Glomerular visceral epithelial cell (primary cell): ENCODE results near the gene WFDC2.

Experiments
- DNase-seq: peaks from one replicate; pipeline ENCODE4 v3.0.0-alpha.2; 2016; ENCODE audit errors: extremely low spot score

The WFDC2 gene

GRCh38 chr20:45469336-45470261 lies at the start of gene WFDC2:
Gene WFDC2 (plus strand): TSS chr20:45469753. CDS start chr20:45469782, 29 bp downstream.
- DNase-seq = no peak

- no peak for DNase-seq
Observed at GRCh38 chr20:45420125-45420524, 49.4 kb upstream of the WFDC2 start.

- DNase-seq = no peak
Observed at GRCh38 chr20:45423700-45424099, 45.9 kb upstream of the WFDC2 start.

GRCh38 chr20:45425561-45425960 lies 44.0 kb upstream of the WFDC2 start:
- DNase-seq = no peak

GRCh38 chr20:45426320-45427016 lies 43.1 kb upstream of the WFDC2 start:
- no peak for DNase-seq

GRCh38 chr20:45427236-45428149 lies 42.1 kb upstream of the WFDC2 start:
- no peak for DNase-seq

- no peak for DNase-seq
Observed at GRCh38 chr20:45429618-45430017, 39.9 kb upstream of the WFDC2 start.

- no peak for DNase-seq
Observed at GRCh38 chr20:45432294-45432693, 37.3 kb upstream of the WFDC2 start.

- DNase-seq = peak; percentile 68
Observed at GRCh38 chr20:45433316-45433715, 36.2 kb upstream of the WFDC2 start.

- no peak for DNase-seq
Observed at GRCh38 chr20:45433976-45434375, 35.6 kb upstream of the WFDC2 start.

GRCh38 chr20:45436732-45437485 lies 32.6 kb upstream of the WFDC2 start:
- peak; percentile 93 for DNase-seq

- DNase-seq = no peak
Observed at GRCh38 chr20:45440424-45440823, 29.1 kb upstream of the WFDC2 start.

GRCh38 chr20:45440891-45441685 lies 28.5 kb upstream of the WFDC2 start:
- DNase-seq = no peak

- DNase-seq = no peak
Observed at GRCh38 chr20:45441746-45442145, 27.8 kb upstream of the WFDC2 start.

GRCh38 chr20:45444050-45444449 lies 25.5 kb upstream of the WFDC2 start:
- no peak for DNase-seq

GRCh38 chr20:45445805-45446562 lies 23.6 kb upstream of the WFDC2 start:
- peak; percentile 26 for DNase-seq

GRCh38 chr20:45448270-45448669 lies 21.3 kb upstream of the WFDC2 start:
- DNase-seq = no peak

GRCh38 chr20:45449528-45449927 lies 20.0 kb upstream of the WFDC2 start:
- DNase-seq = no peak

GRCh38 chr20:45450097-45450818 lies 19.3 kb upstream of the WFDC2 start:
- peak; percentile 37 for DNase-seq
